Brain pericyte (primary cell): ENCODE measurements around the gene SYAP1.
"Not testable (repeated sequence)": the region's sequence is repeated elsewhere in the genome, so short reads cannot be mapped to it uniquely, and the experiment has no call there.

ENCODE experiments used
- DNase-seq: peaks from one replicate; pipeline ENCODE4 v3.0.0-alpha.2; 2012; ENCODE audit warnings: low read depth, low spot score

Gene SYAP1

GRCh38 chrX:16778545-16778944 lies 59.1 kb downstream of the SYAP1 start:
- no peak for DNase-seq

- DNase-seq: no peak
Measured at GRCh38 chrX:16778993-16779392, 59.6 kb downstream of the SYAP1 start.

GRCh38 chrX:16779815-16780214 lies 60.4 kb downstream of the SYAP1 start:
- not testable (repeated sequence) for DNase-seq

GRCh38 chrX:16783452-16783851 lies 64.0 kb downstream of the SYAP1 start:
- DNase-seq: no peak

- not testable (repeated sequence) for DNase-seq
Measured at GRCh38 chrX:16784440-16784839, 65.0 kb downstream of the SYAP1 start.

GRCh38 chrX:16785247-16786138 lies 66.1 kb downstream of the SYAP1 start:
- no peak for DNase-seq

- DNase-seq: peak; percentile 95
Measured at GRCh38 chrX:16786139-16786790, 66.9 kb downstream of the SYAP1 start, which contains the start of gene TXLNG. Gene TXLNG (plus strand): TSS chrX:16786466. CDS start chrX:16786488, 22 bp downstream.

- no peak for DNase-seq
Measured at GRCh38 chrX:16786791-16787735, 67.7 kb downstream of the SYAP1 start.

- DNase-seq: no peak
Measured at GRCh38 chrX:16788477-16788876, 69.1 kb downstream of the SYAP1 start.

GRCh38 chrX:16796298-16796697 lies 76.9 kb downstream of the SYAP1 start:
- no peak for DNase-seq

GRCh38 chrX:16797358-16797757 lies 77.9 kb downstream of the SYAP1 start:
- no peak for DNase-seq

GRCh38 chrX:16797841-16798240 lies 78.4 kb downstream of the SYAP1 start:
- DNase-seq: no peak

GRCh38 chrX:16804923-16805464 lies 85.6 kb downstream of the SYAP1 start:
- no peak for DNase-seq

GRCh38 chrX:16807548-16807947 lies 88.1 kb downstream of the SYAP1 start:
- no peak for DNase-seq

- DNase-seq: no peak
Measured at GRCh38 chrX:16807976-16808542, 88.6 kb downstream of the SYAP1 start.

- DNase-seq: no peak
Measured at GRCh38 chrX:16814597-16814996, 95.2 kb downstream of the SYAP1 start.
